Measurements from ENCODE around the gene PGAP3.

PGAP3 gene

GRCh38 chr17:39687546-39688474, at the start of gene PGAP3:
Gene PGAP3 (minus strand): TSS chr17:39688057. CDS start chr17:39688014, 43 bp downstream.
- H3K4me3 ChIP-seq (ENCODE audit: low read depth, low read length), result peak within 1 kb of the TSS; percentile 82
- TF ChIP-seq MAX (IDR thresholded peaks at IDR 0.05; ENCODE audit: low read depth, low read length) (0 out of 2 replicates have a peak, but pooled peaks have one; percentile 11), POLR2A (IDR thresholded peaks at IDR 0.05; ENCODE audit: extremely low read depth, insufficient read length) (peak; percentile 71), MYC (IDR thresholded peaks at IDR 0.05; ENCODE audit: low read depth, low read length) (peak; percentile 54; the same call in 1 of the 2 replicates), CTCF (IDR thresholded peaks at IDR 0.05; ENCODE audit: low read depth, low read length) (no peak)
- DNase-seq (ENCODE audit: low read depth), result peak; percentile 98

GRCh38 chr17:39737206-39737759, 49.4 kb upstream of the PGAP3 start:
- H3K4me3 ChIP-seq (ENCODE audit: low read depth, low read length), result no peak overlapping the region
- DNase-seq (ENCODE audit: low read depth), result no peak
- TF ChIP-seq MAX (IDR thresholded peaks at IDR 0.05; ENCODE audit: low read depth, low read length), result no peak
- TF ChIP-seq POLR2A (IDR thresholded peaks at IDR 0.05; ENCODE audit: extremely low read depth, insufficient read length), result no peak
- TF ChIP-seq CTCF (IDR thresholded peaks at IDR 0.05; ENCODE audit: low read depth, low read length), result no peak
- no peak for TF ChIP-seq MYC (IDR thresholded peaks at IDR 0.05; ENCODE audit: low read depth, low read length)

GRCh38 chr17:39736319-39737165, 48.7 kb upstream of the PGAP3 start:
- no peak overlapping the region for H3K4me3 ChIP-seq (ENCODE audit: low read depth, low read length)
- TF ChIP-seq CTCF (IDR thresholded peaks at IDR 0.05; ENCODE audit: low read depth, low read length) (no peak), MYC (IDR thresholded peaks at IDR 0.05; ENCODE audit: low read depth, low read length) (no peak), POLR2A (IDR thresholded peaks at IDR 0.05; ENCODE audit: extremely low read depth, insufficient read length) (no peak), MAX (IDR thresholded peaks at IDR 0.05; ENCODE audit: low read depth, low read length) (no peak)
- DNase-seq (ENCODE audit: low read depth), result no peak

GRCh38 chr17:39735882-39736281, 48.0 kb upstream of the PGAP3 start:
- no peak for TF ChIP-seq MYC (IDR thresholded peaks at IDR 0.05; ENCODE audit: low read depth, low read length)
- H3K4me3 ChIP-seq (ENCODE audit: low read depth, low read length), result no peak overlapping the region
- no peak for DNase-seq (ENCODE audit: low read depth)

- no peak overlapping the region for H3K4me3 ChIP-seq (ENCODE audit: low read depth, low read length)
- TF ChIP-seq MYC (IDR thresholded peaks at IDR 0.05; ENCODE audit: low read depth, low read length) (no peak), POLR2A (IDR thresholded peaks at IDR 0.05; ENCODE audit: extremely low read depth, insufficient read length) (no peak), CTCF (IDR thresholded peaks at IDR 0.05; ENCODE audit: low read depth, low read length) (no peak), MAX (IDR thresholded peaks at IDR 0.05; ENCODE audit: low read depth, low read length) (no peak)
- DNase-seq (ENCODE audit: low read depth), result no peak
Measured at GRCh38 chr17:39732586-39732985, 44.7 kb upstream of the PGAP3 start.
